UCSD-AML1 (cell line): ENCODE data around the gene ZFP69.
"Not testable (repeated sequence)": the region's sequence is repeated elsewhere in the genome, so short reads cannot be mapped to it uniquely, and the experiment has no call there.

Experiments used
- DNase-seq: peaks from one replicate; lab custom pipeline; 2025; ENCODE audit not compliant: unreplicated experiment; lab: John Stamatoyannopoulos, UW

ZFP69 gene

DNA sequence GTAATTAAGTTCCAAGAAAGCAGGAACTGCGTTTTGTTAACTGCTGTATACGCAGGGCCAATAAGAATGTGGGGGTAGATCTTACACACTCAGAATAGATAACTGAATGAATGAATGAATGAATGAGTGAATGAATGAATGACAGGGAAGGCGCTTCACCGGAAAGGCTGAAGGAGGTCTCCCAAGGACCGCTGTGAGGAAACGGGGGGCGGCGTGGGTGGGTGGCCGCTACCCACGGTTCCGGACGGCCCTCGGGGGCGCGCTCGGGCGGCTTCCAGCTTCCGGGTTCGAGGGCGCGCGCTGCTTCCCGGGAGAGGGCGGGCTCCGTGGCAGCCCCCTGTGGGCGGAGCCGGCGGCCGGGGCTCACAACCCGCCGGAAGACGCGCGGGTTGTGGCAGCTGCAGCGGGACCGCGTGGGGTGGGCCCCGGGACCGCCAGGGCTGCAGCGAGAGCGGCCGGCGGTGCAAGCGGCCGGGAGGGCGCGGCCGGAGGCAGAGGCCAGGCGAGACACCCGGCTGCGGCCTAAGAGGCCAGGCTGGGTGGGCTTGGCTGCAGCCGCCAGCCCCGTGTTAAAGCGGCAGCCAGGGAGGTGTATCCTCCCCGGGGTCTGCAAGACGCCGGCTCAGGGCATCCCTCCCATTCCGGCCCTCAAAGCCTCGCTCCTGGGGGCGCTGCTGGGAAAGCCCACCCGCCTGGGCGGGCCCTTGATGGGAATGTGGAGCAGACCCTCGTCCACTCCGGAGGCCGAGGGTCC is at the start of gene ZFP69:
ZFP69 (plus strand) TSS at position 367 of the 754 bp plus-strand sequence. CDS start 2,072 bp downstream, outside the sequence.
- no peak for DNase-seq

DNA sequence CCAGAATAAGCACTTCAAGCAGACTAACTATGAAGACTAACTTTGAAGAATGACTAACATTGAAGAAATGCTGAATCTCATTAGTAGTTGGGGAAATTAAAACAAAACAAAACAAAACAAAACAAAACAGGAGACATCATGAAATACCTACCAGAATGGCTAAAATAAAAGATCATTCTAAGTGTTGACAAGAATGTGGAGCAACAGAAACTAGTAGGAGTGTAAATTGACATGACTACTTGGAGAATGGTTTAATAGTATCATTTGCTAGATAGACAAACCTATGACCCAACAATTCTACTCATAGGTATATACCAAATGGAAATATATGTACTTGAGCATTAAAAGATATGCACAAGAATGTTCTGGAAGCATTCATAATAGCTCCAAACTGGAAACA is 45.7 kb upstream of the ZFP69 start:
- no peak for DNase-seq

DNA sequence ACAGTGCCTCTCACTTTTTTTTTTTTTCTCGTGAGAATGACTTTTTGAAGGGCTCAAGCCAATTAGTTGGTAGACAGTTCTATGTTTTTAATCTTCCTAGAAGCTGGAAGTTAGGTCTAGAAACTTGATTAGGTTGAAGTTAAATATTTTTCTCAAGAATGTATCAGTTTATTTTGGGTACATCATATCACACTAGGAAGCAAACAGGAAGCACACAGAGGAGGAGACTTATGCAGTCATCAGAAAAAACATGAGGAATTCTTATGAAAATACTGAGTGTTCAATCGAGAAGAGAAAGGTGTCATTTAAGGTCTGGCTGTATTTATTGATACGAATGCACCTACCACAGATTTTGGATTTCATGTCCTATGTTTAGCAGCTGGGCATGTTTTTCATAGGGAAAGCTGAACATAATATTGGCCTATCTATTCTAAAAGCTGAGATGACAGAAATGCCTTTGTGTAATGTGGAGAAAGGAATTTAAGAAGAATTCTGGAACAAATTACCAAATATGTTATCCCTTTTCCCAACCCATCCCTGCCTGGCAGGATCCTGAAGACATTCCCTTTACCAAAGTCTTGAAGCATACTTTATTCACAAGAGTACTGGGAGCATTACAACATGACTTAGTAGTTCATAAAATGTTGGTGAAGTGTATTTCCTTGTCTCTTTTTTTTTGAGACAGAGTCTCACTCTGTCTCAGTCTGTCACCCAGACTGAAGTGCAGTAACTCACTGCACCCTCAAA is 44.3 kb upstream of the ZFP69 start:
- DNase-seq, result no peak

DNA sequence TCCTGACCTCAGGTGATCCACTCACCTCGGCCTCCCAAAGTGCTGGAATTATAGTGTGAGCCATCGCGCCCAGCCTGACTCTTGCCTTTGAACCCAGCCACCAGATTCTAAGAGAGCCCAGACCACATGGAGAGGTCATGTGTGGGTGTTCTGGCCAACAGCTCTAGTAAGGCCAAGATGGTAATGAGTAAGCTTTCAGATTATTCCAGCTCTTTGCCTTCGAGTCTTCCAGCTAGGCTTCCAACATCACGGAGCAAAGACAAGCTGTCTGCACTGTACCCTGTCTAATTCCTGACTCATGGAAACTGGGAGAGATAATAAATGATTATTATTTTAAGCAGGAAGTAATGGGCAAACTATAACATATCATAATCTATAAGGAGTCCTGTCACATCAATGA is 41.6 kb upstream of the ZFP69 start:
- DNase-seq, result no peak

DNA sequence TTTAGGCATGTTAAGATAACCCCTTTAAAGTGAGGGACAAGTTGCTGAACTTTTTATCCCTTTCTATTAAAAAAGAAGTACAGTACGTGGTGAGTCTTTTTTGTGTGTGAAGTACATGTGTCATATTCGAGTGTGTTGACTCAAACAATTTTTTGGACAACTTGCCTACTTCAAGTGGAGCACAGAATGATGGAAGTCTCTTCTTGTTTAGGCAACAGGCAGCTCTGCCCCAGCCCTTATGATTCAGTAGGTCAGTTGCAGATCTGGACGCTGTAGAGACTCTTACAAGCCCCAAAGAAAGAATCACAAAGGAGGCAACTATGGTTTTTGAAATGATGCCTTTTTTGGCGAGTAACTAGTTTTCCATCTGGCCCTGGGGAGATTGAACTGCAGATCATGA is 41.2 kb upstream of the ZFP69 start:
- DNase-seq, result no peak

DNA sequence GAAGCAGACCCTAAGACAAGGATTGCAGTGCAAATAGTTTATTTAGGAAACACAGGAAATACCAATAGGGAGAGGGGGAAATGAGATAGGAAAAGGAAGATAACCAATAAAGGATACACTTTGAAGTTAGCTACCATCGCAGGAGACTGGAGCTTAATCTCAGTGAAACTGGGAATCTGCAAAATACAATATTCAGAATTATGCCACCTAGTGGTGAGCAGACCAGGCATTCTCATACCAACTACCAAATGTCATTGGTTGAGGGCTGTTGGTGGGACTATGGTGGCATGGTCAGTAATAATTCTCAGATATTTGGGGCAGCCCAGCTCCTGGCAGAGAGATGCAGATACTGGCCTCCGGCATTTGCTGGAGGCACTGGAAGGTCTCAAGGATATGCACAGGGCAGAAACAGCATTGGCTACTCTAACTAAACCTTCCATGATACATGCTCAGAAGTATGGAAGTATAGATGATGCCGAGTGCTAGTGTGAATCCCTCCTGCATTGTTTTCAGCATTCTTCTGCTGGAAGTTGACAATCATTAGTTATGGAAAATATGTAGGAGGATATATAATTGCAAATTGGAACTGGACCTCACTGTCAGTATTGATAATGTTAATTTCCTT is 38.6 kb upstream of the ZFP69 start:
- DNase-seq, result no peak

DNA sequence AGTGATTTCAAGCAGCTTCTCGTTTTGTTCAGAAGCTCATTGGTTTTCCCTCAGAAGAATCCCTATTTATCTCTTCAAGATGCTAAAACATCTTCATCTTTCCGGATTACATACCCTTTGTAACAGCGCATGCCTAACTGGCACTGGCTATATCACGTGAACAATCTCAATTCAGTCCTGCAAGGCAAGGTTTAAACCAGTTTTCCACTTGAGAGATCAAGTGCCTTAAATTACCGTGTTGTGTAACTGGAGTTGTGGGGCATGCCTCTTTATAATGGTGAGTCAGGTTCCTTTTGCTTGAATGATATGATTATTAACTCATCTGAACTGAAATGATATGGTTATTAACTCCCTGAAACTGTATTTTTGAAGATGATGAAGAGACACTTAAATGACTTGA is 37.8 kb upstream of the ZFP69 start:
- DNase-seq, result no peak

DNA sequence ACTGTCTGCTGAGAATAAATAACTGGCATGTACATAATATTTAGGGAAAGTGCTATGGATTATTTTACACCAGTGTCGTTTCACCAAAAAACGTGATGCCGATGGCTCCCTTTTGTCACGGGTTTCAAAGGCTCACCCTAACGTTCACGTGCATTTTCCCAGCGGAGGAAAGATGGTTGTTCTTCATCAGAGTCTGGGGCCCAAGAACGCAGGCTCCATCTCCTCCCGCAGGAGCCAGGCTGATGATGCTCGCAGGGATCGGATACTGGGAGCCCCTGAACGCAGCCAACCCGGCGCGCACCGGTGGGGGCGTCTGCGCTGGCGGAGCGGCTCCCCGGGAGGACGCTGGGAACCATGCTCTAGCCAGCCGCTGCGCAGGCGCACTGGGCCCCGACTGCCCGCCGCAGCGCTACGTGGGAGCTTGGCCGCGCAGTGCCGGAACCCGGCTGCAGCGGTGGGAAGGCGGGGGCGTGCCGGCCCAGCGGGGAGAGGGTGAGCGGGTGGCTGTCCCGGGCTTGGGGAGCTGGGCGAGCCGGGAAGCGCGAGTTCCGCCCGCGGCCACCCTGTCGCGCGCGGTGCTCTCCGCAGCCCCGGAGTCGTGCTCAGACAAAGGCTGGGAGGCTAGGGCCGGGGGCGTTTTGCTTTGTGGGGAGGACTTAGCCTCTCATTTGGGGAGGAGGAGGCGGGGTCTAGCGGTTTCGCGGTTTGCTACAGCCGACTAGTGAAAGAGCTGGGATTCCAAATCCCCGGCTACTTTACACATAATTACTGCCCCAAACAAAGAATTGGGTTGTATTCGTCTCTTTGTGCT is 27.2 kb upstream of the ZFP69 start, which contains the start of gene ZFP69B:
ZFP69B (plus strand) TSS at position 793 of the 811 bp plus-strand sequence. CDS start 486 bp downstream, outside the sequence.
- peak; percentile 95 for DNase-seq

DNA sequence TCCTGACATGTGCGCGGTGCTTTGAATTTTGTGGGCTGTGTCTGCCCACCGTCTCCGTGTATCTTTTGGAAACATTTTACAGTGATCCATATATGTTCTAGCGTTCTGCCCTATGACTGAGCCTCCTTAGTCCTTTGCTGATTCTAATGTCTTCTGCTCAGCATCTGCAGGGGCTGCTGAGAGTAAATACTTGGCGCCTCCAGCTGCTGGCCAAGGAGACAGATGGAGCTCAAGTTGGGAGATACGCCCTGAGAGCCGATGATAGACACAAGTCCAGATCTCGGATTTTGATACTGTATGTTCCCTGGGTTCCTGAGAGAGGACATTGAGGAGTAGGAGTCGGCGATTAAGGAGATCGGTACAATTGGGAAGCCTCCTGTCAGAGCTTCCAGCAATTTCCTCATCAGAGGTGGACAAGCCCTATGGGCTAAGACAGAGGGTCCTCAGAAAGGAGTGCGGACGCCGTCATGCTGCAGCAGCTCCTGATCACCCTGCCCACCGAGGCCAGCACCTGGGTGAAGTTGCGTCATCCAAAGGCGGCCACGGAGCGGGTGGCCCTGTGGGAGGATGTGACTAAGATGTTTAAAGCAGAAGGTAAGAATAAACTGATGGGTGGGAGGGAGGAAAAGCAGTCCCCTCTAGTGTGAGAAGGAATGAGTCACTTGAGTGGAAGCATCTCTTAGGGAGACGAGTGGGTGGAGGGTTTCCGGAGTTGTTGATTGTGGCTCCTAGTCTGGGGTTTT is 26.4 kb upstream of the ZFP69 start:
- no peak for DNase-seq

DNA sequence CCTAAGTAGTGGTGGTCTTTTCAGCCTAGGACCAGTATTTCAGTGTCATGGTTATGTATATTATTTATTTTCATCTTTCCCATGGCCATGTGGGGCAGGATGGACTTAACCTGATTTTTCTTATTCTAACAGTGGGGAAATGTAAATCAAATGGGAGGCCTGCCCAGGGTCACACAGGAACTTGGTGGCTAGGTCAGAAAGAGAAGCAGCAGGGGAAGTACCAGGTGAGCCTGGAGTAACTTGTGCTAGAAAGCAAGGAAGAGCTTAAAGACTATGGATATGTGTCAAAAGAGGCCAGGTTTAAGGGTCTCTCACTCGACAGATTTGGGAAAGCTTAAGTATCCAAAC is 25.9 kb upstream of the ZFP69 start:
- no peak for DNase-seq

DNA sequence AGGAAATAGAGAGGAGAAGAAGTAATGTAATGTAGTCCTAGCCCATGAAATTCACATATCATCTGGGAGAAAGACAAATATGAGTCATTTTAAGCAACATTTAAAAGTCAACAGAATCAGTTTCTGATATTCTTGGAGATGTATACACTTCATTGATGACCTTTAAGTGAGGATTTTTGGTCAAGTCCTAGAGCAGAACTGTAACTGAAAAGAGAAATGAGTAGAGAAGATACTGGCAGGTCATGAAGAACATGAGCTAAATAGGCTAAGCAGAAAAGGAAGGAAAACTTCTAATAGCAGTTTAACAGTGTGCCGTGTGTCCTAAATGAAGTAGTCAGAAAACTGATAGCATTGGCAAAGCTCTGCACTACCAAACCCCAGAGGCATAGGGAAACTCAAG is 22.2 kb upstream of the ZFP69 start:
- no peak for DNase-seq

DNA sequence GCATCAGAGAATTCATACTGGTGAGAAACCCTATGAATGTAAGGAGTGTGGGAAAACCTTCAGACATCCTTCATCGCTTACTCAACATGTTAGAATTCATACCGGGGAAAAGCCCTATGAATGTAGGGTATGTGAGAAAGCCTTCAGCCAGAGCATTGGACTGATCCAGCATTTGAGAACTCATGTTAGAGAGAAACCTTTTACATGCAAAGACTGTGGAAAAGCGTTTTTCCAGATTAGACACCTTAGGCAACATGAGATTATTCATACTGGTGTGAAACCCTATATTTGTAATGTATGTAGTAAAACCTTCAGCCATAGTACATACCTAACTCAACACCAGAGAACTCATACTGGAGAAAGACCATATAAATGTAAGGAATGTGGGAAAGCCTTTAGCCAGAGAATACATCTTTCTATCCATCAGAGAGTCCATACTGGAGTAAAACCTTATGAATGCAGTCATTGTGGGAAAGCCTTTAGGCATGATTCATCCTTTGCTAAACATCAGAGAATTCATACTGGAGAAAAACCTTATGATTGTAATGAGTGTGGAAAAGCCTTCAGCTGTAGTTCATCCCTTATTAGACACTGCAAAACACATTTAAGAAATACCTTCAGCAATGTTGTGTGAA is 14.0 kb upstream of the ZFP69 start:
- DNase-seq, result no peak

DNA sequence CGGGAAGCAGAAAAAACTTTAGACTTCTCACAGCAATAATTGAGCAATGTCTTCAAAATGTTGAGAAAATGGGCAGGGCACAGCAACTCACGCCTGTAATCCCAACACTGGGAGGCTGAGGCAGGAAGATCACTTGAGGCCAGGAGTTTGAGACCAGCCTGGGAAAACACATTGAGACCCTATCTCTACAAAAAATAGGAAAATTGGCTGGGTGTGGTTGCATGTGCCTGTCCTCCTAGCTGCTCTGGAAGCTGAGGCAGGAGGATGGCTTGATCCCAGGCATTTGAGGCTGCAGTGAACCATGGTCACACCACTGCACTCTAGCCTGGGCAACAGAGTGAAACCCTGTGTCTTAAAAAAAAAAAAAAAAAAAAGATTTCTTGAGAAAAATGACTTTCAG is 7.8 kb upstream of the ZFP69 start:
- DNase-seq, result no peak

DNA sequence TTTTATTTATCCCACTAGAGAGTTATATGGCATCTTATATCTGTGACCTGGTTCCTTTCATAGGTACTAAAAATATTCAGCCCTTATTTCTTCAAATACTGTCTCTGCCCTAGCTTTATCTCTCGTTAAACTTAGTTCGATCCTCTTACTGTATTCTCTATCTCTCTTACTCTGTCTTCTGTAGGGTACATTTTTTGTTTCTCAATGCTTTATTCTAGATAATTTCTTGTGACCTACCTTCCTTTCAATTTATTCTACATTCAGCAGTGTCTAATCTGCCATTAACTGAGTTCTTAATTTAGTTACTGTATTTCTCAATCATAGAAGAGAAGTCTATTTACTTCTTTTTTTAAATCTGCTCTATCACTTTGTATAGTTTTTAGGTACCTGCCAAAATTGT is 1.8 kb upstream of the ZFP69 start:
- DNase-seq, result no peak

DNA sequence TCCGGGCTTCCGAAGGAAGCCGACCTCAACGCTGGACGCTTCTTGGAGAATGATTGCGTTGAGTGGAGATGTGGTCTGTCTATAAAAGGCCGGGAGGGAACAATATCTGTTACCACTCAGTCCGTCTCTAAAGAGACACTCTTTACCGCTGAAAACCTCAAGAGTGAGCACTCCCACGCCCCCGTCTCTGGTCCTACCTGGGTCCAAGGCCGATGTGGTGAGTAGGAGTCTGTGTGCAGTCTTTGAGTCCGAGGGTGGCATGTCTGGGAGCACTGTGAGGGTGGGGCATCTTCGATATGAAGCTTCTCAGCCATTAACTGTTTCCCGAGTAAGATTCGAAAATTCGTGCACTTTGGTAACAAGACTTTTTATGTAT is 576 bp downstream of the ZFP69 start:
- no peak for DNase-seq

DNA sequence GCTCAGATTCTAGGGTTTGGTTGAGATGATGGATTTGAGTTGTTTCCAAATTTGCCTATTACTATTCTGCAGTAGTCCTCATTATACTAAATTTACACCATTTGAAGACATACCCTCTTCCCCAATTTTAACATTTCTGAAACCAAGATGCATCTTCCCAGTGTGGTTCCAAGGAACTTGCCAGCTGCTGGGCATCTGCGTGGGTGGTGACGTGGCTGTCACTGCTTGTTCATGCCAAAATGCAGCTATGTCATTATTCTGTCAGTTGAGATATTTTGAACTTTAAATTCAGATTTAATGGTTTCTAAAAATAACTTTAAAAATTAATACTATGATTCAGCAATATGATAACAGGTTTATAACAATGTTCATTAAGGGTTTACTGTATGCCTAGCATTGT is 1.2 kb downstream of the ZFP69 start:
- DNase-seq, result no peak

DNA sequence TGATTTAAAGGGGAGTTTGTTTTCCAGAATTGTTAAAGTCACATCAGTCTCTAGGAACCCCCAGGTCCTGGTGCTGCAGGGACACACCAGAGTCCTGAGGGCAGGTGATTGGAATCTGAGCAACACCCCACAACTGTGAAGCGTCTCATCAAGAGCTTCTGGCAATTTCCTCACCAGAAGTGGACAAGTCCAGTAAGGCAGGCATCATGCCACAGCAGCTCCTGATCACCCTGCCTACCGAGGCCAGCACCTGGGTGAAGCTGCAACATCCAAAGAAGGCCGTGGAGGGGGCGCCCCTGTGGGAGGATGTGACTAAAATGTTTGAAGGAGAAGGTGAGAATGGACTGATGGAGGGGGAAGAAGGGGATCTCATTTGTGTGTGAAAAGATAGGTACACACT is 2.1 kb downstream of the ZFP69 start:
- no peak for DNase-seq

DNA sequence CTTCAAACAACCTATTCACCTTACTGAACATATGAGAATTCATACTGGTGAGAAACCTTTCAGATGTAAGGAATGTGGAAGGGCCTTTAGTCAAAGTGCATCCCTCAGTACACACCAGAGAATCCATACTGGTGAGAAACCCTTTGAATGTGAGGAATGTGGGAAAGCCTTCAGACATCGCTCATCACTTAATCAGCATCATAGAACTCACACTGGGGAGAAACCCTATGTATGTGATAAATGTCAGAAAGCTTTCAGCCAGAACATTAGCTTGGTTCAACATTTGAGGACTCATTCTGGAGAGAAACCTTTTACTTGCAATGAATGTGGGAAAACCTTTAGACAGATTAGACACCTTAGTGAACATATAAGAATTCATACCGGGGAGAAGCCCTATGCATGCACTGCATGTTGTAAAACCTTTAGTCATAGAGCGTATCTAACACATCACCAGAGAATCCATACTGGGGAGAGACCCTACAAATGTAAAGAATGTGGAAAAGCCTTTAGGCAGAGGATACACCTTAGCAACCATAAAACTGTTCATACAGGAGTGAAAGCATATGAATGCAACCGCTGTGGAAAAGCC is 18.3 kb downstream of the ZFP69 start:
- no peak for DNase-seq

DNA sequence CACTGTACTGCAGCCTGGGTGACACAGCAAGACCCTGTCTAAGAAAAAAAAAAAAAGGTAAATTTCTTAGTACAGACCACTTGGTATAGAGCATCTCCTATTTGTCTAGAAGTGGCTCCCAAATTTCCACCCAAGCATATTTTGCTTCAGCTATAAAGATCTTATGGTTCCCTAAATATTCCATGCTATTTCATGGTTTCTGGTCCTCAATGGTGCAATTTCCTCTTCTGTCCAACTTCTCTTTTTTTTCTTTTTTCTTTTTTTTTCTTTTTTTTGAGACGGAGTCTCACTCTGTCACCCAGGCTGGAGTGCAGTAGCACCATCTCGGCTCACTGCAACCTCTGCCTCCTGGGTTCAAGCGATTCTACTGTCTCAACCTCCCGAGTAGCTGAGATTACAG is 25.6 kb downstream of the ZFP69 start:
- DNase-seq, result not testable (repeated sequence)

DNA sequence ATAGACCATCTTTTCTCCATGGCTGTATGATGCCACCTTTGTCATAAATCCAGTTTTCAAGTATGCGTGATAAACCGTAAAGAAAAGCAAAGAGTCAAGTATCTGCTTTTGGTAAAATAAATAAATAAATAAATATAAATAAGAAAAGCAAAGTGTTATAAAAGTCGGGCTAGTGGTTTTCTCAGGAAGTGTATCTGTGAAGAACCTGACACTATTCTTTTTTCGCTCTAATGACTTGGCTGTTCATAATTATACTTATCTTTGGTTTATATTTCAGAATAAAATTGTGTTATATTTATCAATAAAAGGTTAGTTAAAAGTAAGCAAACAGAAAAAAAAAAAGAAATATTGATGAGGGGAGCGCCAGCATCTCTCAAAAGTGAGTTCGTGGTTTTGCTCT is 30.9 kb downstream of the ZFP69 start:
- no peak for DNase-seq
